Prostate gland (tissue), 2 donors: ENCODE results near the gene RAB20.

Experiments
- CTCF ChIP-seq, 4 experiments: fragments of 200-600 bp in 2 of 4; fragments of 450-650 bp in 2 of 4; sonication (generic) in 2 of 4; IDR thresholded peaks; 1 replicate in 3 of 4; 2 replicates in 1 of 4; pipeline ENCODE4 v1.5.1; 2016 to 2019; ENCODE audit warnings: antibody characterized with exemption in 4 of 4, mild to moderate bottlenecking in 2 of 4, moderate library complexity in 2 of 4
- POLR2A ChIP-seq: fragments of 450-650 bp; IDR thresholded peaks from one replicate; pipeline ENCODE4 v1.6.1; 2016; ENCODE audit warnings: antibody characterized with exemption, mild to moderate bottlenecking
- POLR2AphosphoS5 ChIP-seq: sonication (generic); formaldehyde crosslinking; IDR thresholded peaks from one replicate; pipeline ENCODE4 v1.6.1; 2017; ENCODE audit warnings: antibody characterized with exemption

DNA sequence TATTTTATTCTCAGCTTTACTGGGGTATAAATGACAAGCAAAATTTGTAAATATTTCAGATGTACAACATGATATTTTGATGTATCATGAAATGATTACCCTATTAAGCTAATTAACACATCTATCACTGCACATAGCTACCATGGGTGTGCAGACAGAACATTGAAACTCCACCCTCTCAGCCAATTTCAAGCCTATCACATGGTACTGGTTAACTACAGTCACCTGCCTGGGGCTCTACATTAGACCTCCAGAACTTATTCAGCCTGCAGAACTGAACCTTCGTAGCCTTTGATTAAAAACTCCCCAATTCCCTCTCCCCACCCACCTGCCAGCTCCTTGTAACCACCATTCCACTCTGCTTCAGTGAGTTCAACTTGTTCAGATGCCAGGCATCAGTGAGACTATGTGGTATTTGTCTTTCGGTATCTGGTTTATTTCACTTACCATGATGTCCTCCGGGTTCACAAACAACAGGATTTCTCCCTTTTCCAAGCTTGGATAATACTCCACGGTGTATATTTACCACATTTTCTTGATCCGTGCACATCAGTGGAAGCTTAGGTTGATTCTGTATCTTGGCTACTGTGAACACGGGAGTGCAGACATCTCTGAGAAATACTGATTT lies 19.2 kb downstream of the RAB20 start:
- TF ChIP-seq POLR2A (no peak), CTCF (IDR thresholded peaks at IDR 0.05) (no peak), POLR2AphosphoS5 (no peak)
